Gastroesophageal sphincter (tissue), 3 donors: ENCODE measurements around the gene SDC3.

Experiments used
- POLR2A ChIP-seq, 2 donors: fragments of 450-650 bp; IDR thresholded peaks; one replicate each; pipeline ENCODE4 v1.6.1; 2017; ENCODE audit warnings: antibody characterized with exemption in 2 of 2, mild to moderate bottlenecking in 2 of 2, moderate library complexity in 1 of 2
- TF ChIP-seq, protein P1 (sequence below), 4 experiments: fragments of 200-600 bp in 2 of 4; fragments of 450-650 bp in 2 of 4; sonication (generic) in 1 of 4; IDR thresholded peaks; one replicate each; pipeline ENCODE4 v1.5.1; 2017 to 2019; ENCODE audit warnings: antibody characterized with exemption in 4 of 4, mild to moderate bottlenecking in 2 of 4, moderate library complexity in 2 of 4

DNA sequence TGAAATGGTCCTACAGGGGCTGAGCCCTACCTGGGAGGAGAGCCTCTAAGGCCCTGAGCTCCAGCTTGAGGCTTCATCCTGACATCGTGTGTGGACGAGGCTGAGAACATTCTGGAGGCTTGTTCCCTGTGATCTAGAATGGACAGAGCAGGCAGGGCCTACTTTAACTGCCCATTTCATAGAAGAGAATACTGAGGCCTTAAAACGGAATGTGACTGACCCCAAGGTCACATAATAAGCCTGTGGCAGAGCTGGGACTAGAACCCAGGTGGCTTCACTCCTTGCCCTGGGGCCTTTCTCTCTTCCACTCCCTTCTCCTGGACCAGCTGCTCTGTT is 6.0 kb upstream of the SDC3 start:
- TF ChIP-seq, protein P1, sequence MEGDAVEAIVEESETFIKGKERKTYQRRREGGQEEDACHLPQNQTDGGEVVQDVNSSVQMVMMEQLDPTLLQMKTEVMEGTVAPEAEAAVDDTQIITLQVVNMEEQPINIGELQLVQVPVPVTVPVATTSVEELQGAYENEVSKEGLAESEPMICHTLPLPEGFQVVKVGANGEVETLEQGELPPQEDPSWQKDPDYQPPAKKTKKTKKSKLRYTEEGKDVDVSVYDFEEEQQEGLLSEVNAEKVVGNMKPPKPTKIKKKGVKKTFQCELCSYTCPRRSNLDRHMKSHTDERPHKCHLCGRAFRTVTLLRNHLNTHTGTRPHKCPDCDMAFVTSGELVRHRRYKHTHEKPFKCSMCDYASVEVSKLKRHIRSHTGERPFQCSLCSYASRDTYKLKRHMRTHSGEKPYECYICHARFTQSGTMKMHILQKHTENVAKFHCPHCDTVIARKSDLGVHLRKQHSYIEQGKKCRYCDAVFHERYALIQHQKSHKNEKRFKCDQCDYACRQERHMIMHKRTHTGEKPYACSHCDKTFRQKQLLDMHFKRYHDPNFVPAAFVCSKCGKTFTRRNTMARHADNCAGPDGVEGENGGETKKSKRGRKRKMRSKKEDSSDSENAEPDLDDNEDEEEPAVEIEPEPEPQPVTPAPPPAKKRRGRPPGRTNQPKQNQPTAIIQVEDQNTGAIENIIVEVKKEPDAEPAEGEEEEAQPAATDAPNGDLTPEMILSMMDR (IDR thresholded peaks at IDR 0.05) = no peak
- TF ChIP-seq POLR2A (IDR thresholded peaks at IDR 0.05) = no peak
